ENCODE data around the gene EXOSC3. TPM values are rescaled to one million over a fixed set of nuclear protein-coding genes. Genes with fewer than 3 reads are reported as not detected.
A peak's percentile ranks its signal among the peaks of the same experiment; 100 is the strongest.

EXOSC3 gene
- total RNA-seq, 1 donor from 2014 or later = 82.2 TPM

GRCh38 chr9:37790096-37790495, 5.2 kb upstream of the EXOSC3 start:
- Mint-ChIP-seq H3K36me3 (ENCODE audit: low read depth) (no peaks in the 10 kb centered on the region), H3K9me3 (no peaks in the 10 kb centered on the region), H3K27ac (ENCODE audit: unreplicated experiment) (no peak overlapping the region), H3K4me1 (peaks cover 5% of the 10 kb centered on the region), H3K27me3 (ENCODE audit: low read depth) (peaks cover 1% of the 10 kb centered on the region), H3K4me3 (peak overlapping the region; percentile 29)
- no peak for TF ChIP-seq CTCF (conservative IDR thresholded peaks at IDR 0.05)
- no peak for DNase-seq (ENCODE audit: low read depth, low spot score)

GRCh38 chr9:37788332-37788731, 3.5 kb upstream of the EXOSC3 start:
- no peak for TF ChIP-seq CTCF (conservative IDR thresholded peaks at IDR 0.05)
- H3K9me3 Mint-ChIP-seq = no peaks in the 10 kb centered on the region
- DNase-seq (ENCODE audit: low read depth, low spot score) = no peak
- no peak overlapping the region for H3K27ac Mint-ChIP-seq (ENCODE audit: unreplicated experiment)
- peak overlapping the region; percentile 47 for H3K4me3 Mint-ChIP-seq
- H3K4me1 Mint-ChIP-seq = peaks cover 20% of the 10 kb centered on the region
- H3K27me3 Mint-ChIP-seq (ENCODE audit: low read depth) = no peaks in the 10 kb centered on the region
- no peaks in the 10 kb centered on the region for H3K36me3 Mint-ChIP-seq (ENCODE audit: low read depth)

DNA sequence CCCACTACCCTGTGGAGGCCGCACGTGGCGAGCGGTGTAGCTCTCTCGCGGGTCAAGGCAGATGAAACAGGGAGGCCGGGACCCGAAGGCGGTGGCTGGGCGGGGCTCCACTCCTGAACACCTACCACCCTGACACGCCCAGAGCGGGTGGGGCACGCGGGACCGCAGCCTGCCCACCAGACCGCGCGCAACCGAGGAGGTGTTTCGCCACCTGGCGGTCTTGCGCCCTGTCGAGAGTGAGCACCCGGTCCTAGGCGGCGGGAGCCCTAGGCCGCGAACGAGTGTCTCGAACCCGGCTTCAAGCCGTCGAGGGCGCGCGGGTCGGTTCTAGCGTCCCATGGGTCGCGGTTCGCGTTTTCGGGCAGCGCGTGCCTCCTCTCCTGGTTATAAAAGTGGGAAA, 2.2 kb upstream of the EXOSC3 start:
- H3K4me1 Mint-ChIP-seq = peaks cover 30% of the 10 kb centered on the region
- peak overlapping the region; percentile 98 for H3K4me3 Mint-ChIP-seq
- no peak for DNase-seq (ENCODE audit: low read depth, low spot score)
- no peaks in the 10 kb centered on the region for H3K9me3 Mint-ChIP-seq
- no peak for TF ChIP-seq CTCF (conservative IDR thresholded peaks at IDR 0.05)
- no peak overlapping the region for H3K27ac Mint-ChIP-seq (ENCODE audit: unreplicated experiment)
- peaks cover 9% of the 10 kb centered on the region for H3K36me3 Mint-ChIP-seq (ENCODE audit: low read depth)
- H3K27me3 Mint-ChIP-seq (ENCODE audit: low read depth) = no peaks in the 10 kb centered on the region

GRCh38 chr9:37784291-37784615, 611 bp downstream of the EXOSC3 start:
- H3K9me3 Mint-ChIP-seq = no peaks in the 10 kb centered on the region
- peak overlapping the region; percentile 96 for H3K27ac Mint-ChIP-seq (ENCODE audit: unreplicated experiment)
- peaks cover 32% of the 10 kb centered on the region for H3K4me1 Mint-ChIP-seq
- peak overlapping the region; percentile 98 for H3K4me3 Mint-ChIP-seq
- H3K27me3 Mint-ChIP-seq (ENCODE audit: low read depth) = no peaks in the 10 kb centered on the region
- DNase-seq (ENCODE audit: low read depth, low spot score) = no peak
- no peak for TF ChIP-seq CTCF (conservative IDR thresholded peaks at IDR 0.05)
- H3K36me3 Mint-ChIP-seq (ENCODE audit: low read depth) = peaks cover 10% of the 10 kb centered on the region

DNA sequence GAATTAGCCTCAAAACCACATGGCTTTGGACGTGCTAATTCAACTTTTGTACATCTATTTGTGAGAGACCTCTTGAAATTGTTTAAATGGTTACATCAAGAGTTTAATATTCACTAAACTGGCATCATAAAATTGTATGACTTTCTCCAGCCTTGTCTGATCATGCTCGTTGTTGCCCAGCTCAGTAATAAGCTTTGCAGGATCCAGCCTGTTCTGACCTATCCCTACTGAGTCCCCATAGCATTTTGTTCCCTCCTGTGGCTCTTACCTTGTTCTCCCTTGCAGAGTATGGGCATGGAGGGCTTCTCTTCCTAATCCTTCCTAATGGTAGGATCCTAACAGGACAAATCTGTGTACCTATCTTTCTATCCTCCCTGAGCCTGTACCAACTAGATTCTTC, 6.3 kb downstream of the EXOSC3 start:
- peaks cover 21% of the 10 kb centered on the region for H3K36me3 Mint-ChIP-seq (ENCODE audit: low read depth)
- H3K4me1 Mint-ChIP-seq = peaks cover 13% of the 10 kb centered on the region
- no peak overlapping the region for H3K27ac Mint-ChIP-seq (ENCODE audit: unreplicated experiment)
- H3K4me3 Mint-ChIP-seq = no peak overlapping the region
- no peaks in the 10 kb centered on the region for H3K27me3 Mint-ChIP-seq (ENCODE audit: low read depth)
- no peak for DNase-seq (ENCODE audit: low read depth, low spot score)
- no peaks in the 10 kb centered on the region for H3K9me3 Mint-ChIP-seq
- TF ChIP-seq CTCF (conservative IDR thresholded peaks at IDR 0.05) = no peak

GRCh38 chr9:37776328-37776727, 8.5 kb downstream of the EXOSC3 start:
- no peaks in the 10 kb centered on the region for H3K27me3 Mint-ChIP-seq (ENCODE audit: low read depth)
- no peak overlapping the region for H3K27ac Mint-ChIP-seq (ENCODE audit: unreplicated experiment)
- TF ChIP-seq CTCF (conservative IDR thresholded peaks at IDR 0.05) = no peak
- no peaks in the 10 kb centered on the region for H3K9me3 Mint-ChIP-seq
- no peak overlapping the region for H3K4me3 Mint-ChIP-seq
- H3K36me3 Mint-ChIP-seq (ENCODE audit: low read depth) = peaks cover 13% of the 10 kb centered on the region
- no peak for DNase-seq (ENCODE audit: low read depth, low spot score)
- H3K4me1 Mint-ChIP-seq = no peaks in the 10 kb centered on the region

Data from neural crest cell (in vitro differentiated cells).